Large intestine (tissue), 3 donors: Measurements from ENCODE around the gene KCNIP2. TPM values are rescaled to one million over a fixed set of nuclear protein-coding genes. Genes with fewer than 3 reads are reported as not detected.

Experiments
- DNase-seq, 2 donors: peaks; one replicate each; pipeline versions ENCODE4 v3.0.0 to v3.0.0-alpha.2; 2013
- H3K27ac ChIP-seq: one replicate; pipeline ENCODE4 v1.5.1; 2013; ENCODE audit warnings: low read length
- H3K27me3 ChIP-seq: 2 replicates; pipeline ENCODE4 v1.6.1; 2013; ENCODE audit warnings: low read length; ENCODE audit not compliant: control insufficient read depth, insufficient read depth
- H3K36me3 ChIP-seq: 2 replicates; pipeline ENCODE4 v1.6.1; 2013; ENCODE audit warnings: low read length; ENCODE audit not compliant: control insufficient read depth, insufficient read depth
- H3K4me1 ChIP-seq: one replicate; pipeline ENCODE4 v1.6.1; 2013; ENCODE audit warnings: low read length; ENCODE audit not compliant: control insufficient read depth, insufficient read depth
- H3K4me3 ChIP-seq: one replicate; pipeline ENCODE4 v1.5.1; 2013; ENCODE audit warnings: low read length
- H3K9me3 ChIP-seq: one replicate; pipeline ENCODE4 v1.6.1; 2013; ENCODE audit warnings: mild to moderate bottlenecking, low read depth, low read length, moderate library complexity; ENCODE audit not compliant: control insufficient read depth
- WGBS: methylation state at CpG from one replicate; pipeline ENCODE4 v1.1.5; 2013; ENCODE audit warnings: low lambda C conversion rate; ENCODE audit not compliant: insufficient coverage; 5-methylcytosine and 5-hydroxymethylcytosine counted together
- polyA plus RNA-seq: library from polyadenylated mRNA; unstranded; fragments of 120-200 nt; gene quantifications from one replicate; pipeline ENCODE4 v1.2.1, GENCODE V29; 2013

KCNIP2 gene
- polyA plus RNA-seq, 1 donor, result 21.2 TPM

GRCh38 chr10:101879456-101880231, 36.0 kb upstream of the KCNIP2 start:
- 100% methylated on average over 1 of the region's 13 CpGs for WGBS
- Histone ChIP-seq H3K36me3 (no peaks in the 10 kb centered on the region), H3K27me3 (no peaks in the 10 kb centered on the region), H3K9me3 (no peaks in the 10 kb centered on the region), H3K4me3 (no peak overlapping the region), H3K27ac (no peak overlapping the region), H3K4me1 (no peaks in the 10 kb centered on the region)
- no peak for DNase-seq

GRCh38 chr10:101878869-101879268, 35.3 kb upstream of the KCNIP2 start:
- Histone ChIP-seq H3K4me3 (no peak overlapping the region), H3K27ac (no peak overlapping the region), H3K4me1 (no peaks in the 10 kb centered on the region), H3K9me3 (no peaks in the 10 kb centered on the region), H3K36me3 (no peaks in the 10 kb centered on the region), H3K27me3 (no peaks in the 10 kb centered on the region)
- 86% methylated on average over 1 of the region's 3 CpGs for WGBS
- DNase-seq, result no peak

- H3K4me1 ChIP-seq, result no peaks in the 10 kb centered on the region
- no peaks in the 10 kb centered on the region for H3K27me3 ChIP-seq
- H3K27ac ChIP-seq, result no peak overlapping the region
- DNase-seq, result no peak
- H3K9me3 ChIP-seq, result no peaks in the 10 kb centered on the region
- H3K36me3 ChIP-seq, result no peaks in the 10 kb centered on the region
- WGBS, result no CpG with 5 or more reads among the region's 3 CpGs
- no peak overlapping the region for H3K4me3 ChIP-seq
These were observed 31.6 kb upstream of the KCNIP2 start for GRCh38 chr10:101875068-101875688.

GRCh38 chr10:101874252-101874651, 30.7 kb upstream of the KCNIP2 start:
- Histone ChIP-seq H3K27me3 (no peaks in the 10 kb centered on the region), H3K4me1 (no peaks in the 10 kb centered on the region), H3K9me3 (no peaks in the 10 kb centered on the region), H3K36me3 (no peaks in the 10 kb centered on the region), H3K27ac (no peak overlapping the region), H3K4me3 (no peak overlapping the region)
- DNase-seq, result no peak

GRCh38 chr10:101867931-101868330, 24.3 kb upstream of the KCNIP2 start:
- Histone ChIP-seq H3K4me1 (no peaks in the 10 kb centered on the region), H3K9me3 (no peaks in the 10 kb centered on the region), H3K4me3 (no peak overlapping the region), H3K36me3 (peaks cover 2% of the 10 kb centered on the region), H3K27me3 (no peaks in the 10 kb centered on the region), H3K27ac (no peak overlapping the region)
- no peak for DNase-seq
- no CpG with 5 or more reads among the region's 1 CpG for WGBS

- H3K27ac ChIP-seq, result no peak overlapping the region
These were observed 15.9 kb upstream of the KCNIP2 start for GRCh38 chr10:101859530-101859929.

GRCh38 chr10:101858723-101859500, 15.3 kb upstream of the KCNIP2 start:
- WGBS, result no CpG with 5 or more reads among the region's 3 CpGs

More at GRCh38 chr10:101859530-101859929, 15.9 kb upstream of the KCNIP2 start:
- Histone ChIP-seq H3K4me3 (no peak overlapping the region), H3K27me3 (no peaks in the 10 kb centered on the region), H3K4me1 (no peaks in the 10 kb centered on the region), H3K36me3 (peaks cover 2% of the 10 kb centered on the region), H3K9me3 (no peaks in the 10 kb centered on the region)
- no peak for DNase-seq
- WGBS, result 100% methylated on average over 1 of the region's 2 CpGs

GRCh38 chr10:101857802-101858476, 14.3 kb upstream of the KCNIP2 start:
- Histone ChIP-seq H3K9me3 (no peaks in the 10 kb centered on the region), H3K4me3 (no peak overlapping the region), H3K36me3 (peaks cover 2% of the 10 kb centered on the region), H3K27ac (no peak overlapping the region), H3K4me1 (no peaks in the 10 kb centered on the region), H3K27me3 (no peaks in the 10 kb centered on the region)
- DNase-seq, result no peak
- WGBS, result no CpG with 5 or more reads among the region's 1 CpG

More at GRCh38 chr10:101858723-101859500, 15.3 kb upstream of the KCNIP2 start:
- no peaks in the 10 kb centered on the region for H3K27me3 ChIP-seq
- H3K36me3 ChIP-seq, result peaks cover 2% of the 10 kb centered on the region
- no peak overlapping the region for H3K4me3 ChIP-seq
- no peak overlapping the region for H3K27ac ChIP-seq
- no peak for DNase-seq
- no peaks in the 10 kb centered on the region for H3K4me1 ChIP-seq
- no peaks in the 10 kb centered on the region for H3K9me3 ChIP-seq

- Histone ChIP-seq H3K9me3 (no peaks in the 10 kb centered on the region), H3K27me3 (no peaks in the 10 kb centered on the region), H3K4me1 (no peaks in the 10 kb centered on the region), H3K36me3 (no peaks in the 10 kb centered on the region), H3K4me3 (no peak overlapping the region), H3K27ac (no peak overlapping the region)
- no peak for DNase-seq
These were observed 13.0 kb upstream of the KCNIP2 start for GRCh38 chr10:101856626-101857025.

- no peak overlapping the region for H3K27ac ChIP-seq
- H3K36me3 ChIP-seq, result peaks cover 32% of the 10 kb centered on the region
- no CpG with 5 or more reads among the region's 4 CpGs for WGBS
- DNase-seq, result no peak
- H3K4me3 ChIP-seq, result no peak overlapping the region
- no peaks in the 10 kb centered on the region for H3K27me3 ChIP-seq
- H3K4me1 ChIP-seq, result no peaks in the 10 kb centered on the region
- H3K9me3 ChIP-seq, result no peaks in the 10 kb centered on the region
These were observed 8.0 kb upstream of the KCNIP2 start for GRCh38 chr10:101851411-101852116.
